Measurements from ENCODE around the gene ACSF2. TPM values are rescaled to one million over a fixed set of nuclear protein-coding genes. Genes with fewer than 3 reads are reported as not detected.
A peak's percentile ranks its signal among the peaks of the same experiment; 100 is the strongest.
"Not testable (repeated sequence)": the region's sequence is repeated elsewhere in the genome, so short reads cannot be mapped to it uniquely, and the experiment has no call there.

ACSF2 gene
- total and polyA plus RNA-seq, 4 donors, result 10.1 to 50.7 (median 24.0) TPM

DNA sequence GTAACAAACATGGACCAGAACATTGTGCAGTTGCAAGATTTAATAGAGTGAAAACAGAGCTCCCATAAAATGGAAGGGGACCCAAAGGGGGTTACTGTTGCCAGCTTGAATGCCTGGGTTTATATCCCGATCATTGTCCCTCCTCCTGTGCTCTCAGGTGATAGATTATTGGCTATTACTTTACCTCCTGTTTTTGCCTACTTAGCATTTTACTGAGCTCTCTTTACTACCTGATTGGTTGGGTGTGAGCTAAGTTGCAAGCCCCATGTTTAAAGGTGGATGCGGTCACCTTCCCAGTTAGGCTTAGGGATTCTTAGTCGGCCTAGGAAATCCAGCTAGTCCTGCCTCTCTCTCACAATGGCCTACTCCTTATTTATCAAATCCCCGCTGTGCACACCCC, 20.7 kb upstream of the ACSF2 start:
- no CpG with 5 or more reads among the region's 4 CpGs for WGBS (ENCODE audit: insufficient coverage)
- H3K4me1 ChIP-seq (ENCODE audit: control insufficient read depth, insufficient read depth, low read length); H3K9me3 ChIP-seq (ENCODE audit: control insufficient read depth, insufficient read depth, low read length); H3K27ac ChIP-seq (ENCODE audit: low read depth, low read length); H3K4me3 ChIP-seq (ENCODE audit: low read depth, low read length); H3K36me3 ChIP-seq (ENCODE audit: control insufficient read depth, insufficient read depth, low read length); DNase-seq (ENCODE audit: low read depth in 4 of 6, low spot score in 6 of 6); H3K27me3 ChIP-seq (ENCODE audit: control insufficient read depth, insufficient read depth, low read length): not testable (repeated sequence)

- H3K27me3 ChIP-seq (ENCODE audit: control insufficient read depth, insufficient read depth, low read length), result no peaks in the 10 kb centered on the region
- no peaks in the 10 kb centered on the region for H3K9me3 ChIP-seq (ENCODE audit: control insufficient read depth, insufficient read depth, low read length)
- no peak overlapping the region for H3K4me3 ChIP-seq (ENCODE audit: low read depth, low read length)
- H3K36me3 ChIP-seq (ENCODE audit: control insufficient read depth, insufficient read depth, low read length), result no peaks in the 10 kb centered on the region
- 53% methylated on average over 2 of the region's 5 CpGs for WGBS (ENCODE audit: insufficient coverage)
- H3K27ac ChIP-seq (ENCODE audit: low read depth, low read length), result no peak overlapping the region
- DNase-seq (ENCODE audit: low read depth in 4 of 6, low spot score in 6 of 6), result no peak
- no peaks in the 10 kb centered on the region for H3K4me1 ChIP-seq (ENCODE audit: control insufficient read depth, insufficient read depth, low read length)
These were observed 19.4 kb upstream of the ACSF2 start for GRCh38 chr17:50406578-50406977.

GRCh38 chr17:50407921-50408320, 18.1 kb upstream of the ACSF2 start:
- no peaks in the 10 kb centered on the region for H3K4me1 ChIP-seq (ENCODE audit: control insufficient read depth, insufficient read depth, low read length)
- no peaks in the 10 kb centered on the region for H3K27me3 ChIP-seq (ENCODE audit: control insufficient read depth, insufficient read depth, low read length)
- WGBS (ENCODE audit: insufficient coverage), result 89% methylated on average over 3 of the region's 4 CpGs
- no peak overlapping the region for H3K4me3 ChIP-seq (ENCODE audit: low read depth, low read length)
- H3K27ac ChIP-seq (ENCODE audit: low read depth, low read length), result no peak overlapping the region
- no peak for DNase-seq (ENCODE audit: low read depth in 4 of 6, low spot score in 6 of 6)
- no peaks in the 10 kb centered on the region for H3K9me3 ChIP-seq (ENCODE audit: control insufficient read depth, insufficient read depth, low read length)
- no peaks in the 10 kb centered on the region for H3K36me3 ChIP-seq (ENCODE audit: control insufficient read depth, insufficient read depth, low read length)

DNA sequence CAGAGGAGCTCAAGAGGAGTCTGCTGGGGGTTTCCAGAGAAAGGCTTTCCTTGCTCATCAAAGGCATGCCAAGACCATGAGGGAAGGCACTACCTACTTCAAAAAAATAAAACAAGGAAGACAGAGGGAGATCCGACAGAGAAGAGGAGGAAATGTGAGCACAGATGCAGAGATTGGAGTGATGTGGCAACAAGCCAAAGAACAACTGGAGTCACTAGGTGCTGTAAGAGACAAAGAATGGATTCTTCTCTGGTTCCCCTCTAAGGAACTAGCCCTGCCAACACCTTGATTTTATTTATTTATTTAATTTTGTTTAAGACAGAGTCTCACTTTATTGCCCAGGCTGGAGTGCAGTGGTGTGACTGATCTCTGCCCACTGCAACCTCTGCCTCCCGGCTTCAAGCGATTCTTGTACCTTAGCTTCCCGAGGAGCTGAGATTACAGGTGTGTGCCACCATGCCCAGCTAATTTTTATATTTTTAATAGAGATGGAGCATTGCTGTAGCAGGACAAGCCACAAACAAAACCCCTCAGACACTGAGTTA, 13.8 kb upstream of the ACSF2 start:
- Histone ChIP-seq H3K27me3 (ENCODE audit: control insufficient read depth, insufficient read depth, low read length) (no peaks in the 10 kb centered on the region), H3K27ac (ENCODE audit: low read depth, low read length) (no peak overlapping the region), H3K36me3 (ENCODE audit: control insufficient read depth, insufficient read depth, low read length) (no peaks in the 10 kb centered on the region), H3K9me3 (ENCODE audit: control insufficient read depth, insufficient read depth, low read length) (no peaks in the 10 kb centered on the region), H3K4me1 (ENCODE audit: control insufficient read depth, insufficient read depth, low read length) (no peaks in the 10 kb centered on the region), H3K4me3 (ENCODE audit: low read depth, low read length) (no peak overlapping the region)
- no peak for DNase-seq (ENCODE audit: low read depth in 4 of 6, low spot score in 6 of 6)
- no CpG with 5 or more reads among the region's 4 CpGs for WGBS (ENCODE audit: insufficient coverage)

DNA sequence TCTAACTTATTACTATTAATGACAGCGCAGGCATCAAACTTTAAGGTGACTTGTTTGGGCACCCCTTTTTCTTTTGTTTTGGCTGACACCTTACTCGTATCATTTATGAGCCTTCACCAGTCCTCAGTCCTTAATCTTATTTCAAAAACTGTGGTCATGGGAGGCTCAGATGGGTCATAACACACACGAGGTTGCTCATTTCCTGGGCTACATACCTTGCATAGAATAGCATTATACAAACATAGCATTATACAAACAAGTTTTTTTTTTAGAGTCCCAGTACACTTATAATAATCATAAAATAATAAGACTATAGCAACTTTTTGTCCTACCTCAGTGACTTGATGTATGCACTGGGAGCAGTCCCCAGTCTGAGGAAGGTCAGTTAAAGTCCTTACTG, 11.2 kb upstream of the ACSF2 start:
- Histone ChIP-seq H3K27me3 (ENCODE audit: control insufficient read depth, insufficient read depth, low read length) (no peaks in the 10 kb centered on the region), H3K36me3 (ENCODE audit: control insufficient read depth, insufficient read depth, low read length) (no peaks in the 10 kb centered on the region), H3K4me3 (ENCODE audit: low read depth, low read length) (no peak overlapping the region), H3K9me3 (ENCODE audit: control insufficient read depth, insufficient read depth, low read length) (no peaks in the 10 kb centered on the region), H3K4me1 (ENCODE audit: control insufficient read depth, insufficient read depth, low read length) (no peaks in the 10 kb centered on the region), H3K27ac (ENCODE audit: low read depth, low read length) (no peak overlapping the region)
- no peak for DNase-seq (ENCODE audit: low read depth in 4 of 6, low spot score in 6 of 6)
- 83% methylated on average over 2 of the region's 3 CpGs for WGBS (ENCODE audit: insufficient coverage)

GRCh38 chr17:50419577-50419976, 6.4 kb upstream of the ACSF2 start:
- 96% methylated on average over 10 of the region's 10 CpGs for WGBS (ENCODE audit: insufficient coverage)
- not testable (repeated sequence) for H3K36me3 ChIP-seq (ENCODE audit: control insufficient read depth, insufficient read depth, low read length); H3K4me3 ChIP-seq (ENCODE audit: low read depth, low read length); DNase-seq (ENCODE audit: low read depth in 4 of 6, low spot score in 6 of 6); H3K9me3 ChIP-seq (ENCODE audit: control insufficient read depth, insufficient read depth, low read length); H3K27me3 ChIP-seq (ENCODE audit: control insufficient read depth, insufficient read depth, low read length); H3K27ac ChIP-seq (ENCODE audit: low read depth, low read length); H3K4me1 ChIP-seq (ENCODE audit: control insufficient read depth, insufficient read depth, low read length)

GRCh38 chr17:50420419-50421112, 5.5 kb upstream of the ACSF2 start:
- no peak overlapping the region for H3K27ac ChIP-seq (ENCODE audit: low read depth, low read length)
- no peak for DNase-seq (ENCODE audit: low read depth in 4 of 6, low spot score in 6 of 6)
- WGBS (ENCODE audit: insufficient coverage), result 92% methylated on average over 4 of the region's 6 CpGs
- H3K4me3 ChIP-seq (ENCODE audit: low read depth, low read length), result no peak overlapping the region
- H3K36me3 ChIP-seq (ENCODE audit: control insufficient read depth, insufficient read depth, low read length), result no peaks in the 10 kb centered on the region
- H3K9me3 ChIP-seq (ENCODE audit: control insufficient read depth, insufficient read depth, low read length), result no peaks in the 10 kb centered on the region
- peaks cover 5% of the 10 kb centered on the region for H3K4me1 ChIP-seq (ENCODE audit: control insufficient read depth, insufficient read depth, low read length)
- no peaks in the 10 kb centered on the region for H3K27me3 ChIP-seq (ENCODE audit: control insufficient read depth, insufficient read depth, low read length)

GRCh38 chr17:50421308-50422051, 4.5 kb upstream of the ACSF2 start:
- H3K27ac ChIP-seq (ENCODE audit: low read depth, low read length), result no peak overlapping the region
- peaks cover 13% of the 10 kb centered on the region for H3K4me1 ChIP-seq (ENCODE audit: control insufficient read depth, insufficient read depth, low read length)
- H3K27me3 ChIP-seq (ENCODE audit: control insufficient read depth, insufficient read depth, low read length), result no peaks in the 10 kb centered on the region
- H3K4me3 ChIP-seq (ENCODE audit: low read depth, low read length), result peak overlapping the region; percentile 9
- H3K36me3 ChIP-seq (ENCODE audit: control insufficient read depth, insufficient read depth, low read length), result no peaks in the 10 kb centered on the region
- DNase-seq (ENCODE audit: low read depth in 4 of 6, low spot score in 6 of 6), result peak in 1 of 6 donors; percentile 41
- H3K9me3 ChIP-seq (ENCODE audit: control insufficient read depth, insufficient read depth, low read length), result no peaks in the 10 kb centered on the region
- 0% methylated on average over 1 of the region's 3 CpGs for WGBS (ENCODE audit: insufficient coverage)

DNA sequence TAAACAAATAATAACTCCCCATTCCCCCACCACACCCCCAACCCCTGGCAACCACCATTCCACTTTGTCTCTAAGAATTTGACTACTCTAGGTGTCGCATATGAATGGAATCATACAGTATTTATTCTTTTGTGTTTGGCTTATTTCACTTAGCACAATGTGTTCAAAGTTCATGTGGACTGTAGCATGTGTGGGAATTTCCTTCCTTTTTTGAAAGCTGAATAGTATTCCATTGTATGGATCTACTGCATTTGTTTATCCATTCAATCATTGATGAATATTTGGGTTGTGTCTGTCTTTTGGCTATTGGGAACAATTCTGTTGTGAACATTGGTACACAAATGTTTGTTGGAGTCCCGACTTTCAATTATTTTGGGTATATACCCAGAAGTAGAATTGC, 3.3 kb upstream of the ACSF2 start:
- WGBS (ENCODE audit: insufficient coverage), result no CpG with 5 or more reads among the region's 2 CpGs
- H3K27ac ChIP-seq (ENCODE audit: low read depth, low read length), result no peak overlapping the region
- peaks cover 22% of the 10 kb centered on the region for H3K4me1 ChIP-seq (ENCODE audit: control insufficient read depth, insufficient read depth, low read length)
- H3K27me3 ChIP-seq (ENCODE audit: control insufficient read depth, insufficient read depth, low read length), result no peaks in the 10 kb centered on the region
- H3K4me3 ChIP-seq (ENCODE audit: low read depth, low read length), result no peak overlapping the region
- H3K9me3 ChIP-seq (ENCODE audit: control insufficient read depth, insufficient read depth, low read length), result no peaks in the 10 kb centered on the region
- no peaks in the 10 kb centered on the region for H3K36me3 ChIP-seq (ENCODE audit: control insufficient read depth, insufficient read depth, low read length)
- no peak for DNase-seq (ENCODE audit: low read depth in 4 of 6, low spot score in 6 of 6)

Data from spinal cord (tissue), 10 donors.